Measurements from ENCODE around the gene SNAP25. TPM values are rescaled to one million over a fixed set of nuclear protein-coding genes. Genes with fewer than 3 reads are reported as not detected.

SNAP25 gene
- total and polyA plus RNA-seq, 2 donors (not counting 1 experiment from before 2014, with no cell fraction given) = 0.27 TPM; not detected in 1

GRCh38 chr20:10288421-10288820 lies 69.8 kb downstream of the SNAP25 start:
- WGBS (ENCODE audit: insufficient coverage) = 80% methylated on average over 1 of the region's 5 CpGs
- H3K4me3 Mint-ChIP-seq = no peak overlapping the region
- no peaks in the 10 kb centered on the region for H3K79me2 ChIP-seq (ENCODE audit: control insufficient read depth, insufficient read depth, low read length)

More at GRCh38 chr20:10288421-10288820, 69.8 kb downstream of the SNAP25 start:
- no peak overlapping the region for H3K4me2 ChIP-seq (replicated peaks; ENCODE audit: low read depth, low read length, poor library complexity, severe bottlenecking)
- H3K9ac ChIP-seq (ENCODE audit: low read length) = no peak overlapping the region
- H3K4me3 ChIP-seq (ENCODE audit: control extremely low read depth in 1 of 5, extremely low read depth in 1 of 5, insufficient read depth in 1 of 5, low read depth in 2 of 5, low read length in 4 of 5) = no peak overlapping the region
- peaks cover 9% of the 10 kb centered on the region for H3K27me3 Mint-ChIP-seq
- no peak overlapping the region for H3K27ac ChIP-seq (ENCODE audit: low read length in 2 of 2)
- no peak for DNase-seq
- H4K20me1 ChIP-seq (ENCODE audit: control insufficient read depth, insufficient read depth, low read length, poor library complexity, severe bottlenecking) = no peaks in the 10 kb centered on the region
- H3K27me3 ChIP-seq (replicated peaks in 1 of 4; ENCODE audit: control extremely low read depth in 1 of 4, control insufficient read depth in 3 of 4, insufficient read depth in 4 of 4, low read length in 3 of 4) = peaks cover 0 to 4% (median 0%) of the 10 kb centered on the region in 4 experiments
- POLR2A ChIA-PET = no interaction called here
- intact Hi-C loops (cut with micrococcal nuclease) = no loop called here
- H3K4me1 ChIP-seq (ENCODE audit: control insufficient read depth in 2 of 2, insufficient read depth in 2 of 2, low read length in 2 of 2) = no peaks in the 10 kb centered on the region
- H3K9me3 ChIP-seq (ENCODE audit: control extremely low read depth in 1 of 3, control insufficient read depth in 2 of 3, insufficient read depth in 1 of 3, low read length in 2 of 3) = peaks cover 0 to 4% (median 0%) of the 10 kb centered on the region in 3 donors
- H3K36me3 ChIP-seq (replicated peaks in 1 of 2; ENCODE audit: control extremely low read depth in 1 of 2, control insufficient read depth in 1 of 2, extremely low read depth in 1 of 2, insufficient read depth in 2 of 2, low read length in 1 of 2) = no peaks in the 10 kb centered on the region
- no peaks in the 10 kb centered on the region for H3K9me3 Mint-ChIP-seq (ENCODE audit: insufficient read depth)
- ATAC-seq (ENCODE audit: low read depth) = no peak
- no peak overlapping the region for H2AFZ ChIP-seq (ENCODE audit: insufficient read depth, low read depth, low read length, poor library complexity, severe bottlenecking)
- CTCF ChIA-PET = no interaction called here
- TF ChIP-seq EZH2 (IDR thresholded peaks at IDR 0.05; ENCODE audit: borderline replicate concordance, insufficient read depth, low read depth, low read length, poor library complexity, severe bottlenecking) = no peak
- no peak for TF ChIP-seq CTCF (IDR thresholded peaks at IDR 0.05)
- no peak overlapping the region for H3K27ac Mint-ChIP-seq
- no peaks in the 10 kb centered on the region for H3K4me1 Mint-ChIP-seq

All from B cell (primary cell).